WTC11 (cell line): ENCODE data around the gene PANX2. TPM values are rescaled to one million over a fixed set of nuclear protein-coding genes. Genes with fewer than 3 reads are reported as not detected.
A peak's percentile ranks its signal among the peaks of the same experiment; 100 is the strongest.

Experiments
- ATAC-seq: fragments of 200-7000 bp; cut with Tn5 transposase; 2 replicates; pipeline ENCODE4 v1.10.0; 2021; ENCODE audit warnings: mild to moderate bottlenecking, moderate library complexity
- CTCF ChIA-PET: fragments of 300-600 bp; sonication (Branson Sonifier 250); formaldehyde crosslinking; loops from one replicate; lab custom pipeline; 2021; ENCODE audit warnings: antibody characterized with exemption; lab: Charles Lee
- POLR2A ChIA-PET: fragments of 350-600 bp; sonication (Branson Sonifier 250); formaldehyde crosslinking; loops from one replicate; lab custom pipeline; 2021; ENCODE audit warnings: antibody characterized with exemption; lab: Charles Lee
- DNase-seq: peaks from one replicate; pipeline ENCODE4 v3.0.0; 2021; ENCODE audit warnings: low spot score
- H3K27ac Mint-ChIP-seq: 2 replicates; pipeline ENCODE4 v1.8.0; 2021; ENCODE audit warnings: mixed read lengths
- H3K27me3 Mint-ChIP-seq: 2 replicates; pipeline ENCODE4 v1.8.0; 2021; ENCODE audit warnings: low read depth, mild to moderate bottlenecking, moderate library complexity, mixed read lengths
- H3K36me3 Mint-ChIP-seq: 2 replicates; pipeline ENCODE4 v1.8.0; 2021; ENCODE audit warnings: mixed read lengths
- H3K4me1 Mint-ChIP-seq: 2 replicates; pipeline ENCODE4 v1.8.0; 2022; ENCODE audit warnings: mixed read lengths
- H3K4me3 Mint-ChIP-seq: 2 replicates; pipeline ENCODE4 v1.8.0; 2021; ENCODE audit warnings: mild to moderate bottlenecking, moderate library complexity, mixed read lengths
- H3K9me3 Mint-ChIP-seq: 2 replicates; pipeline ENCODE4 v1.8.0; 2021; ENCODE audit warnings: mixed read lengths
- ELF4 ChIP-seq: sonication (generic); formaldehyde crosslinking; IDR thresholded peaks from 2 replicates; pipeline ENCODE4 v1.8.1; 2022; ENCODE audit warnings: low read depth, mild to moderate bottlenecking, moderate library complexity, missing genetic modification reagents
- ESRRA ChIP-seq: sonication (generic); formaldehyde crosslinking; IDR thresholded peaks from 2 replicates; pipeline ENCODE4 v1.8.1; 2022; ENCODE audit warnings: mild to moderate bottlenecking, missing genetic modification reagents, borderline replicate concordance
- FOXK1 ChIP-seq: sonication (generic); formaldehyde crosslinking; IDR thresholded peaks from 2 replicates; pipeline ENCODE4 v1.8.0; 2022; ENCODE audit warnings: mild to moderate bottlenecking, moderate library complexity, missing genetic modification reagents
- GABPB1 ChIP-seq: sonication (generic); formaldehyde crosslinking; IDR thresholded peaks from 2 replicates; pipeline ENCODE4 v1.8.1; 2023; ENCODE audit warnings: mild to moderate bottlenecking, missing genetic modification reagents
- GRHL2 ChIP-seq: fragments of 250-450 bp; sonication (Bioruptor Pico); IDR thresholded peaks from 2 replicates; pipeline ENCODE4 v1.8.0; 2022; ENCODE audit warnings: mild to moderate bottlenecking, moderate library complexity; ENCODE audit not compliant: insufficient replicate concordance, severe bottlenecking
- GTF2I ChIP-seq: fragments of 250-450 bp; sonication (Bioruptor Pico); conservative IDR thresholded peaks from 2 replicates; pipeline ENCODE4 v1.4.0; 2021; ENCODE audit warnings: mild to moderate bottlenecking
- NFATC4 ChIP-seq: fragments of 250-450 bp; sonication (Bioruptor Pico); IDR thresholded peaks from 2 replicates; pipeline ENCODE4 v1.9.0; 2021; ENCODE audit warnings: mild to moderate bottlenecking
- OVOL2 ChIP-seq: fragments of 250-450 bp; sonication (Bioruptor Pico); IDR thresholded peaks from 2 replicates; pipeline ENCODE4 v1.9.0; 2021; ENCODE audit warnings: mild to moderate bottlenecking, borderline replicate concordance
- SP1 ChIP-seq: sonication (generic); formaldehyde crosslinking; conservative IDR thresholded peaks from 2 replicates; pipeline ENCODE4 v1.8.1; 2022; ENCODE audit warnings: missing genetic modification reagents
- ZNF416 ChIP-seq: fragments of 250-450 bp; sonication (Bioruptor Pico); IDR thresholded peaks from 2 replicates; pipeline ENCODE4 v1.9.0; 2021; ENCODE audit warnings: mild to moderate bottlenecking, inconsistent platforms
- ZNF671 ChIP-seq: fragments of 250-450 bp; sonication (Bioruptor Pico); IDR thresholded peaks from 2 replicates; pipeline ENCODE4 v1.8.0; 2021; ENCODE audit warnings: mild to moderate bottlenecking
- total RNA-seq: library from RNA; stranded (reverse); gene quantifications from 3 replicates; pipeline ENCODE4 v1.2.3, GENCODE V29; 2021
- TF ChIP-seq, protein P1 (sequence below): sonication (generic); formaldehyde crosslinking; IDR thresholded peaks from 2 replicates; pipeline ENCODE4 v1.8.1; 2022; ENCODE audit warnings: low read depth, mild to moderate bottlenecking, moderate library complexity, missing genetic modification reagents, borderline replicate concordance
- TF ChIP-seq, protein P2 (sequence below): fragments of 250-450 bp; sonication (Bioruptor Pico); IDR thresholded peaks from 2 replicates; pipeline ENCODE4 v1.9.0; 2021; ENCODE audit warnings: mild to moderate bottlenecking
- TF ChIP-seq, protein P3 (sequence below): fragments of 250-450 bp; sonication (Bioruptor Pico); IDR thresholded peaks from 2 replicates; pipeline ENCODE4 v1.9.0; 2021; ENCODE audit warnings: mild to moderate bottlenecking
- TF ChIP-seq, protein P4 (sequence below): sonication (generic); formaldehyde crosslinking; conservative IDR thresholded peaks from 2 replicates; pipeline ENCODE4 v1.8.1; 2022; ENCODE audit warnings: mild to moderate bottlenecking, missing genetic modification reagents
- TF ChIP-seq, protein P5 (sequence below): sonication (generic); formaldehyde crosslinking; IDR thresholded peaks from 2 replicates; pipeline ENCODE4 v1.8.0; 2023; ENCODE audit warnings: missing genetic modification reagents
- TF ChIP-seq, protein P6 (sequence below): sonication (generic); formaldehyde crosslinking; IDR thresholded peaks from 2 replicates; pipeline ENCODE4 v1.8.0; 2022; ENCODE audit warnings: mild to moderate bottlenecking, missing genetic modification reagents
- TF ChIP-seq, protein P7 (sequence below): sonication (generic); formaldehyde crosslinking; IDR thresholded peaks from 2 replicates; pipeline ENCODE4 v1.8.1; 2023; ENCODE audit warnings: mild to moderate bottlenecking, missing genetic modification reagents, moderate library complexity
- TF ChIP-seq, protein P8 (sequence below): sonication (generic); formaldehyde crosslinking; IDR thresholded peaks from 2 replicates; pipeline ENCODE4 v1.8.1; 2022; ENCODE audit warnings: low read depth, missing genetic modification reagents, borderline replicate concordance
- TF ChIP-seq, protein P9 (sequence below): sonication (generic); formaldehyde crosslinking; IDR thresholded peaks from 2 replicates; pipeline ENCODE4 v1.8.0; 2022; ENCODE audit warnings: mild to moderate bottlenecking, missing genetic modification reagents

The PANX2 gene
- total RNA-seq, 1 experiment from 2014 or later: 10.2 TPM

DNA sequence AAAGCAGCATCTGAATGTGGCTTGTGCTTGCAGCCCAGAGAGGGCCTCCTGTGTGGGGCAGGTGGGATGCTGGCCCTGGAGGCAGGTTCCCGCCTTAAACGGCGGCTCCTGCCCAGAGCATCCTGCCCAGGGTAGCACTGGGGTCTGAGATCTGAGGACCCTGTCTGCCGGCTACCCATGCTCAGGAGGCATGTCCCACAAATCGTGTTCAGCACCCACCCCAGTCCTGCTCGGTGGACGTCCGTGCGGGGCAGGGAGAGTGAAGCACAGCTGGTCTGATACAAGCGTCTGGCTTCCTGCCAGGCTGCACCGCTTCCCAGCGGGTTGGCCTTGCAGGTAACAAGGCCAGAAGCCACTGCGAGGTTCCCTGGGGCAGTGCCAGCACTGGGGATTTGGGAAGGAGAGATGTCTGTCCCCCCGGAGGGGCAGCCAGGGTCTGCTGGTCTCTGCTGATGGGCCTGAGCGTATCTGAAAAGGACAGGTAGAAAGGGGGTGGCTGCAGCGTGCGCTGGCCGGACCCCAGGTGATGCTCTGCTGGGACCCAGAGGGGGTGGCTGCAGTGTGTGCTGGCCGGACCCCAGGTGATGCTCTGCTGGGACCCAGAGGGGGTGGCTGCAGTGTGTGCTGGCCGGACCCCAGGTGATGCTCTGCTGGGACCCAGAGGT, 18.8 kb downstream of the PANX2 start:
- ATAC-seq (no peak), DNase-seq (no peak)
- CTCF ChIA-PET: interaction anchor here (1.0 to 2.3 kb wide), 9 partner anchors 8 to 159 kb away, joined by 3 to 14 read pairs (median 4); partner anchors contain the start of gene PANX2
- Mint-ChIP-seq H3K4me3 (no peak overlapping the region), H3K36me3 (no peaks in the 10 kb centered on the region; the same call in 1 of the 2 replicates), H3K27me3 (no peaks in the 10 kb centered on the region; the same call in 1 of the 2 replicates), H3K4me1 (peaks cover 16% of the 10 kb centered on the region), H3K9me3 (no peaks in the 10 kb centered on the region), H3K27ac (no peak overlapping the region)
- TF ChIP-seq, protein P1, sequence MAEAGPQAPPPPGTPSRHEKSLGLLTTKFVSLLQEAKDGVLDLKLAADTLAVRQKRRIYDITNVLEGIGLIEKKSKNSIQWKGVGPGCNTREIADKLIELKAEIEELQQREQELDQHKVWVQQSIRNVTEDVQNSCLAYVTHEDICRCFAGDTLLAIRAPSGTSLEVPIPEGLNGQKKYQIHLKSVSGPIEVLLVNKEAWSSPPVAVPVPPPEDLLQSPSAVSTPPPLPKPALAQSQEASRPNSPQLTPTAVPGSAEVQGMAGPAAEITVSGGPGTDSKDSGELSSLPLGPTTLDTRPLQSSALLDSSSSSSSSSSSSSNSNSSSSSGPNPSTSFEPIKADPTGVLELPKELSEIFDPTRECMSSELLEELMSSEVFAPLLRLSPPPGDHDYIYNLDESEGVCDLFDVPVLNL (CRISPR knock-in tag): no peak
- TF ChIP-seq SP1 (no peak), ZNF416 (CRISPR knock-in tag) (no peak), ELF4 (CRISPR knock-in tag) (no peak), GRHL2 (CRISPR knock-in tag) (no peak), ESRRA (CRISPR knock-in tag) (no peak), GTF2I (CRISPR knock-in tag) (no peak), GABPB1 (CRISPR knock-in tag) (no peak), NFATC4 (no peak), OVOL2 (CRISPR knock-in tag) (no peak)
- TF ChIP-seq, protein P2, sequence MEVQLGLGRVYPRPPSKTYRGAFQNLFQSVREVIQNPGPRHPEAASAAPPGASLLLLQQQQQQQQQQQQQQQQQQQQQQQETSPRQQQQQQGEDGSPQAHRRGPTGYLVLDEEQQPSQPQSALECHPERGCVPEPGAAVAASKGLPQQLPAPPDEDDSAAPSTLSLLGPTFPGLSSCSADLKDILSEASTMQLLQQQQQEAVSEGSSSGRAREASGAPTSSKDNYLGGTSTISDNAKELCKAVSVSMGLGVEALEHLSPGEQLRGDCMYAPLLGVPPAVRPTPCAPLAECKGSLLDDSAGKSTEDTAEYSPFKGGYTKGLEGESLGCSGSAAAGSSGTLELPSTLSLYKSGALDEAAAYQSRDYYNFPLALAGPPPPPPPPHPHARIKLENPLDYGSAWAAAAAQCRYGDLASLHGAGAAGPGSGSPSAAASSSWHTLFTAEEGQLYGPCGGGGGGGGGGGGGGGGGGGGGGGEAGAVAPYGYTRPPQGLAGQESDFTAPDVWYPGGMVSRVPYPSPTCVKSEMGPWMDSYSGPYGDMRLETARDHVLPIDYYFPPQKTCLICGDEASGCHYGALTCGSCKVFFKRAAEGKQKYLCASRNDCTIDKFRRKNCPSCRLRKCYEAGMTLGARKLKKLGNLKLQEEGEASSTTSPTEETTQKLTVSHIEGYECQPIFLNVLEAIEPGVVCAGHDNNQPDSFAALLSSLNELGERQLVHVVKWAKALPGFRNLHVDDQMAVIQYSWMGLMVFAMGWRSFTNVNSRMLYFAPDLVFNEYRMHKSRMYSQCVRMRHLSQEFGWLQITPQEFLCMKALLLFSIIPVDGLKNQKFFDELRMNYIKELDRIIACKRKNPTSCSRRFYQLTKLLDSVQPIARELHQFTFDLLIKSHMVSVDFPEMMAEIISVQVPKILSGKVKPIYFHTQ (CRISPR knock-in tag): no peak
- TF ChIP-seq, protein P3, sequence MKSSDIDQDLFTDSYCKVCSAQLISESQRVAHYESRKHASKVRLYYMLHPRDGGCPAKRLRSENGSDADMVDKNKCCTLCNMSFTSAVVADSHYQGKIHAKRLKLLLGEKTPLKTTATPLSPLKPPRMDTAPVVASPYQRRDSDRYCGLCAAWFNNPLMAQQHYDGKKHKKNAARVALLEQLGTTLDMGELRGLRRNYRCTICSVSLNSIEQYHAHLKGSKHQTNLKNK (CRISPR knock-in tag): no peak
- TF ChIP-seq, protein P4, sequence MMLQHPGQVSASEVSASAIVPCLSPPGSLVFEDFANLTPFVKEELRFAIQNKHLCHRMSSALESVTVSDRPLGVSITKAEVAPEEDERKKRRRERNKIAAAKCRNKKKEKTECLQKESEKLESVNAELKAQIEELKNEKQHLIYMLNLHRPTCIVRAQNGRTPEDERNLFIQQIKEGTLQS (CRISPR knock-in tag): no peak
- TF ChIP-seq, protein P5, sequence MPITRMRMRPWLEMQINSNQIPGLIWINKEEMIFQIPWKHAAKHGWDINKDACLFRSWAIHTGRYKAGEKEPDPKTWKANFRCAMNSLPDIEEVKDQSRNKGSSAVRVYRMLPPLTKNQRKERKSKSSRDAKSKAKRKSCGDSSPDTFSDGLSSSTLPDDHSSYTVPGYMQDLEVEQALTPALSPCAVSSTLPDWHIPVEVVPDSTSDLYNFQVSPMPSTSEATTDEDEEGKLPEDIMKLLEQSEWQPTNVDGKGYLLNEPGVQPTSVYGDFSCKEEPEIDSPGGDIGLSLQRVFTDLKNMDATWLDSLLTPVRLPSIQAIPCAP (CRISPR knock-in tag): no peak
- TF ChIP-seq, protein P6, sequence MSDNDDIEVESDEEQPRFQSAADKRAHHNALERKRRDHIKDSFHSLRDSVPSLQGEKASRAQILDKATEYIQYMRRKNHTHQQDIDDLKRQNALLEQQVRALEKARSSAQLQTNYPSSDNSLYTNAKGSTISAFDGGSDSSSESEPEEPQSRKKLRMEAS (CRISPR knock-in tag): no peak
- POLR2A ChIA-PET: interaction anchor here (1.3 kb wide), 1 partner anchor 17 kb away, joined by 3 read pairs; no protein-coding TSS in a partner anchor

DNA sequence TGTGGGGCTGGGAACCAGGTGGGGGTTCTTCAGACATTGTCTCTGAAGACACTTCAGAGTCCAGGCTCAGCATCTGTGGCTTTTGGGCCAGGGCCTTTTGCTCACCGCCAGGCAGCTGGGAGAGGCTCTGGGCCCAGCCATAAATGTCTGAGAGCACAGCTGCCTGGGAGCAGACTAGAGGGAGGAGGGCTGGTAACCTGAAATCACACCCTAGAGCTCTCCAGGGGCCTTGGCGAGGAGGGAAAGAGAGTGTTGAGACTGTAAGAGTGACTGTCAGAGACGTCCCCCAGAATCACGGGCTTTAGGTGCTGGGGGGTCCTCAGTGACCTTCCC, 19.3 kb downstream of the PANX2 start:
- ChIA-PET CTCF (interaction anchor here (1.0 to 2.3 kb wide), 9 partner anchors 8 to 159 kb away, joined by 3 to 14 read pairs (median 4); partner anchors contain the start of gene PANX2), POLR2A (interaction anchor here (1.3 kb wide), 1 partner anchor 17 kb away, joined by 3 read pairs; no protein-coding TSS in a partner anchor)
- peak overlapping the region; percentile 90 for H3K27ac Mint-ChIP-seq
- H3K4me1 Mint-ChIP-seq: peaks cover 16% of the 10 kb centered on the region
- TF ChIP-seq, protein P7, sequence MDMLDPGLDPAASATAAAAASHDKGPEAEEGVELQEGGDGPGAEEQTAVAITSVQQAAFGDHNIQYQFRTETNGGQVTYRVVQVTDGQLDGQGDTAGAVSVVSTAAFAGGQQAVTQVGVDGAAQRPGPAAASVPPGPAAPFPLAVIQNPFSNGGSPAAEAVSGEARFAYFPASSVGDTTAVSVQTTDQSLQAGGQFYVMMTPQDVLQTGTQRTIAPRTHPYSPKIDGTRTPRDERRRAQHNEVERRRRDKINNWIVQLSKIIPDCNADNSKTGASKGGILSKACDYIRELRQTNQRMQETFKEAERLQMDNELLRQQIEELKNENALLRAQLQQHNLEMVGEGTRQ (CRISPR knock-in tag): no peak
- TF ChIP-seq, protein P1 (CRISPR knock-in tag): no peak
- TF ChIP-seq ZNF671 (CRISPR knock-in tag) (no peak), ESRRA (CRISPR knock-in tag) (no peak), FOXK1 (CRISPR knock-in tag) (no peak), OVOL2 (CRISPR knock-in tag) (no peak)
- TF ChIP-seq, protein P8, sequence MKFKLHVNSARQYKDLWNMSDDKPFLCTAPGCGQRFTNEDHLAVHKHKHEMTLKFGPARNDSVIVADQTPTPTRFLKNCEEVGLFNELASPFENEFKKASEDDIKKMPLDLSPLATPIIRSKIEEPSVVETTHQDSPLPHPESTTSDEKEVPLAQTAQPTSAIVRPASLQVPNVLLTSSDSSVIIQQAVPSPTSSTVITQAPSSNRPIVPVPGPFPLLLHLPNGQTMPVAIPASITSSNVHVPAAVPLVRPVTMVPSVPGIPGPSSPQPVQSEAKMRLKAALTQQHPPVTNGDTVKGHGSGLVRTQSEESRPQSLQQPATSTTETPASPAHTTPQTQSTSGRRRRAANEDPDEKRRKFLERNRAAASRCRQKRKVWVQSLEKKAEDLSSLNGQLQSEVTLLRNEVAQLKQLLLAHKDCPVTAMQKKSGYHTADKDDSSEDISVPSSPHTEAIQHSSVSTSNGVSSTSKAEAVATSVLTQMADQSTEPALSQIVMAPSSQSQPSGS (CRISPR knock-in tag): no peak
- TF ChIP-seq, protein P9, sequence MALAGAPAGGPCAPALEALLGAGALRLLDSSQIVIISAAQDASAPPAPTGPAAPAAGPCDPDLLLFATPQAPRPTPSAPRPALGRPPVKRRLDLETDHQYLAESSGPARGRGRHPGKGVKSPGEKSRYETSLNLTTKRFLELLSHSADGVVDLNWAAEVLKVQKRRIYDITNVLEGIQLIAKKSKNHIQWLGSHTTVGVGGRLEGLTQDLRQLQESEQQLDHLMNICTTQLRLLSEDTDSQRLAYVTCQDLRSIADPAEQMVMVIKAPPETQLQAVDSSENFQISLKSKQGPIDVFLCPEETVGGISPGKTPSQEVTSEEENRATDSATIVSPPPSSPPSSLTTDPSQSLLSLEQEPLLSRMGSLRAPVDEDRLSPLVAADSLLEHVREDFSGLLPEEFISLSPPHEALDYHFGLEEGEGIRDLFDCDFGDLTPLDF (CRISPR knock-in tag): no peak
- H3K9me3 Mint-ChIP-seq: no peaks in the 10 kb centered on the region
- H3K4me3 Mint-ChIP-seq: peak overlapping the region; percentile 12; the same call in 1 of the 2 replicates
- no peaks in the 10 kb centered on the region; the same call in 1 of the 2 replicates for H3K27me3 Mint-ChIP-seq
- DNase-seq (no peak), ATAC-seq (no peak)
- no peaks in the 10 kb centered on the region; the same call in 1 of the 2 replicates for H3K36me3 Mint-ChIP-seq
